ENCODE data around the gene LSMEM2.

LSMEM2 gene

GRCh38 chr3:50246517-50246954, 32.4 kb upstream of the LSMEM2 start:
- Histone ChIP-seq H2BK5ac (ENCODE audit: low read length) (peak overlapping the region; percentile 98), H2BK120ac (ENCODE audit: low read depth, low read length) (no peak overlapping the region), H3K18ac (ENCODE audit: low read length) (peak overlapping the region; percentile 6), H3K27me3 (ENCODE audit: insufficient read depth, low read length, poor library complexity) (no peaks in the 10 kb centered on the region), H3K4me1 (ENCODE audit: control insufficient read depth, low read depth, low read length) (peaks cover 29% of the 10 kb centered on the region), H3K79me1 (ENCODE audit: low read length) (peaks cover 47% of the 10 kb centered on the region), H3K4me3 (ENCODE audit: low read length) (no peak overlapping the region), H3K4me2 (ENCODE audit: low read length) (peak overlapping the region; percentile 35), H3K23ac (ENCODE audit: low read length) (peak overlapping the region; percentile 98), H4K8ac (ENCODE audit: low read depth, low read length) (no peak overlapping the region), H2BK15ac (replicated peaks; ENCODE audit: low read depth) (no peak overlapping the region), H3K4ac (ENCODE audit: low read depth, low read length) (peak overlapping the region; percentile 56), H3K9ac (ENCODE audit: low read length) (peak overlapping the region; percentile 85), H3K36me3 (ENCODE audit: control insufficient read depth, insufficient read depth, low read length) (peaks cover 2% of the 10 kb centered on the region), H3K27ac (ENCODE audit: low read depth, low read length) (peak overlapping the region; percentile 88), H3K56ac (ENCODE audit: low read length) (peak overlapping the region; percentile 95), H3K79me2 (ENCODE audit: control insufficient read depth, insufficient read depth, low read length) (peaks cover 70% of the 10 kb centered on the region), H2AK5ac (ENCODE audit: low read length) (peak overlapping the region; percentile 99), H4K5ac (ENCODE audit: low read length) (no peak overlapping the region)
- no CpG with 5 or more reads among the region's 10 CpGs for WGBS (ENCODE audit: extremely low coverage, insufficient coverage, low lambda C conversion rate)
- peak; percentile 95 for DNase-seq

- Histone ChIP-seq H3K79me2 (ENCODE audit: control insufficient read depth, insufficient read depth, low read length) (peaks cover 54% of the 10 kb centered on the region), H3K36me3 (ENCODE audit: control insufficient read depth, insufficient read depth, low read length) (peaks cover 6% of the 10 kb centered on the region), H3K18ac (ENCODE audit: low read length) (no peak overlapping the region), H2AK5ac (ENCODE audit: low read length) (no peak overlapping the region), H3K27ac (ENCODE audit: low read depth, low read length) (no peak overlapping the region), H3K27me3 (ENCODE audit: insufficient read depth, low read length, poor library complexity) (no peaks in the 10 kb centered on the region), H2BK5ac (ENCODE audit: low read length) (no peak overlapping the region), H3K23ac (ENCODE audit: low read length) (no peak overlapping the region), H3K9ac (ENCODE audit: low read length) (peak overlapping the region; percentile 20), H2BK15ac (replicated peaks; ENCODE audit: low read depth) (no peak overlapping the region), H3K56ac (ENCODE audit: low read length) (peak overlapping the region; percentile 30), H3K4ac (ENCODE audit: low read depth, low read length) (no peak overlapping the region), H4K8ac (ENCODE audit: low read depth, low read length) (no peak overlapping the region), H4K5ac (ENCODE audit: low read length) (no peak overlapping the region), H3K4me3 (ENCODE audit: low read length) (no peak overlapping the region), H3K79me1 (ENCODE audit: low read length) (peaks cover 43% of the 10 kb centered on the region), H2BK120ac (ENCODE audit: low read depth, low read length) (no peak overlapping the region), H3K4me1 (ENCODE audit: control insufficient read depth, low read depth, low read length) (peaks cover 12% of the 10 kb centered on the region), H3K4me2 (ENCODE audit: low read length) (no peak overlapping the region)
- WGBS (ENCODE audit: extremely low coverage, insufficient coverage, low lambda C conversion rate), result no CpG with 5 or more reads among the region's 3 CpGs
- DNase-seq, result no peak
These were observed 30.5 kb upstream of the LSMEM2 start for GRCh38 chr3:50248387-50248786.

GRCh38 chr3:50249457-50249856, 29.4 kb upstream of the LSMEM2 start:
- DNase-seq, result no peak
- Histone ChIP-seq H4K8ac (ENCODE audit: low read depth, low read length) (no peak overlapping the region), H3K4me2 (ENCODE audit: low read length) (no peak overlapping the region), H3K23ac (ENCODE audit: low read length) (no peak overlapping the region), H3K9ac (ENCODE audit: low read length) (no peak overlapping the region), H4K5ac (ENCODE audit: low read length) (no peak overlapping the region), H3K27me3 (ENCODE audit: insufficient read depth, low read length, poor library complexity) (no peaks in the 10 kb centered on the region), H2BK15ac (replicated peaks; ENCODE audit: low read depth) (no peak overlapping the region), H3K79me1 (ENCODE audit: low read length) (peaks cover 41% of the 10 kb centered on the region), H3K36me3 (ENCODE audit: control insufficient read depth, insufficient read depth, low read length) (peaks cover 6% of the 10 kb centered on the region), H3K18ac (ENCODE audit: low read length) (no peak overlapping the region), H3K4ac (ENCODE audit: low read depth, low read length) (no peak overlapping the region), H2AK5ac (ENCODE audit: low read length) (no peak overlapping the region), H3K27ac (ENCODE audit: low read depth, low read length) (no peak overlapping the region), H3K4me3 (ENCODE audit: low read length) (no peak overlapping the region), H2BK120ac (ENCODE audit: low read depth, low read length) (no peak overlapping the region), H3K56ac (ENCODE audit: low read length) (peak overlapping the region; percentile 7), H2BK5ac (ENCODE audit: low read length) (no peak overlapping the region), H3K79me2 (ENCODE audit: control insufficient read depth, insufficient read depth, low read length) (peaks cover 46% of the 10 kb centered on the region), H3K4me1 (ENCODE audit: control insufficient read depth, low read depth, low read length) (peaks cover 12% of the 10 kb centered on the region)
- no CpG with 5 or more reads among the region's 5 CpGs for WGBS (ENCODE audit: extremely low coverage, insufficient coverage, low lambda C conversion rate)

GRCh38 chr3:50250514-50250913, 28.4 kb upstream of the LSMEM2 start:
- Histone ChIP-seq H3K79me2 (ENCODE audit: control insufficient read depth, insufficient read depth, low read length) (peaks cover 43% of the 10 kb centered on the region), H2BK120ac (ENCODE audit: low read depth, low read length) (no peak overlapping the region), H3K56ac (ENCODE audit: low read length) (no peak overlapping the region), H3K9ac (ENCODE audit: low read length) (no peak overlapping the region), H3K4me2 (ENCODE audit: low read length) (no peak overlapping the region), H2AK5ac (ENCODE audit: low read length) (no peak overlapping the region), H3K4me3 (ENCODE audit: low read length) (no peak overlapping the region), H3K4me1 (ENCODE audit: control insufficient read depth, low read depth, low read length) (peaks cover 11% of the 10 kb centered on the region), H4K8ac (ENCODE audit: low read depth, low read length) (no peak overlapping the region), H3K79me1 (ENCODE audit: low read length) (peaks cover 40% of the 10 kb centered on the region), H3K23ac (ENCODE audit: low read length) (no peak overlapping the region), H3K18ac (ENCODE audit: low read length) (no peak overlapping the region), H3K36me3 (ENCODE audit: control insufficient read depth, insufficient read depth, low read length) (peaks cover 7% of the 10 kb centered on the region), H3K27ac (ENCODE audit: low read depth, low read length) (no peak overlapping the region), H2BK15ac (replicated peaks; ENCODE audit: low read depth) (no peak overlapping the region), H4K5ac (ENCODE audit: low read length) (no peak overlapping the region), H3K27me3 (ENCODE audit: insufficient read depth, low read length, poor library complexity) (no peaks in the 10 kb centered on the region), H3K4ac (ENCODE audit: low read depth, low read length) (no peak overlapping the region), H2BK5ac (ENCODE audit: low read length) (no peak overlapping the region)
- WGBS (ENCODE audit: extremely low coverage, insufficient coverage, low lambda C conversion rate), result no CpG with 5 or more reads among the region's 4 CpGs
- no peak for DNase-seq

- WGBS (ENCODE audit: extremely low coverage, insufficient coverage, low lambda C conversion rate), result no CpG with 5 or more reads among the region's 8 CpGs
- peaks cover 8% of the 10 kb centered on the region for H3K36me3 ChIP-seq (ENCODE audit: control insufficient read depth, insufficient read depth, low read length)
These were observed 27.7 kb upstream of the LSMEM2 start for GRCh38 chr3:50251220-50251619.

GRCh38 chr3:50254577-50255250, 24.2 kb upstream of the LSMEM2 start:
- H3K9ac ChIP-seq (ENCODE audit: low read length), result no peak overlapping the region
- no peak overlapping the region for H2BK120ac ChIP-seq (ENCODE audit: low read depth, low read length)
- H3K18ac ChIP-seq (ENCODE audit: low read length), result no peak overlapping the region
- H4K5ac ChIP-seq (ENCODE audit: low read length), result no peak overlapping the region
- H3K4me2 ChIP-seq (ENCODE audit: low read length), result no peak overlapping the region
- no peak overlapping the region for H3K23ac ChIP-seq (ENCODE audit: low read length)
- WGBS (ENCODE audit: extremely low coverage, insufficient coverage, low lambda C conversion rate), result no CpG with 5 or more reads among the region's 8 CpGs
- DNase-seq, result peak; percentile 51
- no peaks in the 10 kb centered on the region for H3K27me3 ChIP-seq (ENCODE audit: insufficient read depth, low read length, poor library complexity)
- H2AK5ac ChIP-seq (ENCODE audit: low read length), result no peak overlapping the region
- H3K79me1 ChIP-seq (ENCODE audit: low read length), result peaks cover 25% of the 10 kb centered on the region
- no peak overlapping the region for H2BK15ac ChIP-seq (replicated peaks; ENCODE audit: low read depth)
- H3K4ac ChIP-seq (ENCODE audit: low read depth, low read length), result no peak overlapping the region
- H4K8ac ChIP-seq (ENCODE audit: low read depth, low read length), result no peak overlapping the region
- H3K79me2 ChIP-seq (ENCODE audit: control insufficient read depth, insufficient read depth, low read length), result peaks cover 17% of the 10 kb centered on the region
- no peaks in the 10 kb centered on the region for H3K4me1 ChIP-seq (ENCODE audit: control insufficient read depth, low read depth, low read length)
- H3K36me3 ChIP-seq (ENCODE audit: control insufficient read depth, insufficient read depth, low read length), result peaks cover 15% of the 10 kb centered on the region
- no peak overlapping the region for H3K4me3 ChIP-seq (ENCODE audit: low read length)
- H3K27ac ChIP-seq (ENCODE audit: low read depth, low read length), result no peak overlapping the region
- H3K56ac ChIP-seq (ENCODE audit: low read length), result no peak overlapping the region
- no peak overlapping the region for H2BK5ac ChIP-seq (ENCODE audit: low read length)

More at GRCh38 chr3:50251220-50251619, 27.7 kb upstream of the LSMEM2 start:
- Histone ChIP-seq H3K79me1 (ENCODE audit: low read length) (peaks cover 40% of the 10 kb centered on the region), H3K23ac (ENCODE audit: low read length) (no peak overlapping the region), H3K4me1 (ENCODE audit: control insufficient read depth, low read depth, low read length) (peaks cover 8% of the 10 kb centered on the region), H2BK5ac (ENCODE audit: low read length) (no peak overlapping the region), H3K79me2 (ENCODE audit: control insufficient read depth, insufficient read depth, low read length) (peaks cover 43% of the 10 kb centered on the region), H4K5ac (ENCODE audit: low read length) (no peak overlapping the region), H3K18ac (ENCODE audit: low read length) (no peak overlapping the region), H4K8ac (ENCODE audit: low read depth, low read length) (no peak overlapping the region), H3K27ac (ENCODE audit: low read depth, low read length) (no peak overlapping the region), H3K4me3 (ENCODE audit: low read length) (no peak overlapping the region), H3K9ac (ENCODE audit: low read length) (no peak overlapping the region), H2BK15ac (replicated peaks; ENCODE audit: low read depth) (no peak overlapping the region), H2AK5ac (ENCODE audit: low read length) (no peak overlapping the region), H3K4me2 (ENCODE audit: low read length) (no peak overlapping the region), H3K4ac (ENCODE audit: low read depth, low read length) (no peak overlapping the region), H3K56ac (ENCODE audit: low read length) (no peak overlapping the region), H2BK120ac (ENCODE audit: low read depth, low read length) (no peak overlapping the region), H3K27me3 (ENCODE audit: insufficient read depth, low read length, poor library complexity) (no peaks in the 10 kb centered on the region)
- no peak for DNase-seq

All from mesendoderm (in vitro differentiated cells).